ENCODE measurements around the gene RFPL2.

Gene RFPL2

DNA sequence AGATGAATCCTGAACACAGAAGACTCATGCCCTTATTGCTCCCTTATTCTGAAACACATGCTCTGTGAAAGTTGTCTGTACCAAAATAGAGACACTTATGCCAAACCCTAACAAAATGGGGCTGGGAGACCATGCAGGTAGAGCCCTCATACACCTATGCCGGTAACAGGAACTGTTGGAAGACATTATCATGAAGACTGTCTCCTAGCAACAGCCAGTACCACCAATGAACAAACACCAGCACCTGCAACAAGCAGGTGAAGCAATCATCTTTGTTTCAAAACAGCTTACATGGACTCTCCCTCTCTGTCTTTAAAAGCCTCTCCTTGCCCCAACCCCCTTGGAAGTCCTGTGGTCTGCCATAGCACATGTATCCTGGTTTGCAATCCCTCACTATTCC lies 33.0 kb upstream of the RFPL2 start:
- TF ChIP-seq, protein P1, sequence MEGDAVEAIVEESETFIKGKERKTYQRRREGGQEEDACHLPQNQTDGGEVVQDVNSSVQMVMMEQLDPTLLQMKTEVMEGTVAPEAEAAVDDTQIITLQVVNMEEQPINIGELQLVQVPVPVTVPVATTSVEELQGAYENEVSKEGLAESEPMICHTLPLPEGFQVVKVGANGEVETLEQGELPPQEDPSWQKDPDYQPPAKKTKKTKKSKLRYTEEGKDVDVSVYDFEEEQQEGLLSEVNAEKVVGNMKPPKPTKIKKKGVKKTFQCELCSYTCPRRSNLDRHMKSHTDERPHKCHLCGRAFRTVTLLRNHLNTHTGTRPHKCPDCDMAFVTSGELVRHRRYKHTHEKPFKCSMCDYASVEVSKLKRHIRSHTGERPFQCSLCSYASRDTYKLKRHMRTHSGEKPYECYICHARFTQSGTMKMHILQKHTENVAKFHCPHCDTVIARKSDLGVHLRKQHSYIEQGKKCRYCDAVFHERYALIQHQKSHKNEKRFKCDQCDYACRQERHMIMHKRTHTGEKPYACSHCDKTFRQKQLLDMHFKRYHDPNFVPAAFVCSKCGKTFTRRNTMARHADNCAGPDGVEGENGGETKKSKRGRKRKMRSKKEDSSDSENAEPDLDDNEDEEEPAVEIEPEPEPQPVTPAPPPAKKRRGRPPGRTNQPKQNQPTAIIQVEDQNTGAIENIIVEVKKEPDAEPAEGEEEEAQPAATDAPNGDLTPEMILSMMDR (conservative IDR thresholded peaks at IDR 0.05; ENCODE audit: low read depth, low read length) = no peak
- H3K4me3 ChIP-seq (ENCODE audit: low read length) = no peak overlapping the region
- DNase-seq (ENCODE audit: low read depth) = no peak

DNA sequence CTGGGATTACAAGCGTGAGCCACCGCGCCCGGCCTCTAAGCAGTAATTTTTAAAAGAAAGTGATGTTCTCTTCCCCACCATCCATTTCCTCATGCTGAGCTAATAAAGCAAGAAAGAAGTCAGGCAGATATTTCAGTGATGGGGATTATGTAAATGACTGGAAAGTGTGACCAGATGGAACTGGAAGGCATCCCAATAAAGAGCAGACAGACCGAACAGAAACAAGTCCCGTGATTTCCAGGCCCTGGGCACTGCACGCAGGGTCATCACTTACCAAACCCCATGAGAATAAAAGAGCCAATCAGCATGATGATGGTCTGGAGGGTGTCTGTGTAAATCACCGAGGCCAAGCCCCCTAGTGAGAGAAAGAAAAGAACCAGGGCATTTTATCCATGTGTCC lies 32.1 kb upstream of the RFPL2 start:
- no peak for DNase-seq (ENCODE audit: low read depth)
- TF ChIP-seq, protein P1 (conservative IDR thresholded peaks at IDR 0.05; ENCODE audit: low read depth, low read length) = no peak

DNA sequence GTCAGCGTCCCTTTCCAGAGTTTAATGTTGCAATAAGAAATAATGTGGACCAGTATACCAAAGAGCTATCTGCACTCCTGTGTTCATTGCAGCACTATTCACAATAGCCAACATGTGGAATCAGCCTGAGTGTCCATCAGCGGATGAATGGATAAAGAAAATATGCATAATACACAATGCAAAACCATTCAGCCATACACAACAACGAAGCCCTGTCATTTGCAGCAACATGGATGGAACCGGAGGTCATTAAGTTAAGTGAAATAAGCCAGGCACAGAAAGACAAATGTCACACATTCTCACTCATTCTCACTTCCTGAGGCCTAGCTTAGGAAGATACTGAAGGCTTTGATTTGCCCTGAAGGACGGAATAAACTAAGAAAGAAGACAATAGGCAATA lies 28.2 kb upstream of the RFPL2 start:
- no peak for DNase-seq (ENCODE audit: low read depth)
- TF ChIP-seq, protein P1 (conservative IDR thresholded peaks at IDR 0.05; ENCODE audit: low read depth, low read length) = no peak
- no peak overlapping the region for H3K4me3 ChIP-seq (ENCODE audit: low read length)

More for the DNA sequence above, 32.1 kb upstream of the RFPL2 start:
- no peak overlapping the region for H3K4me3 ChIP-seq (ENCODE audit: low read length)

DNA sequence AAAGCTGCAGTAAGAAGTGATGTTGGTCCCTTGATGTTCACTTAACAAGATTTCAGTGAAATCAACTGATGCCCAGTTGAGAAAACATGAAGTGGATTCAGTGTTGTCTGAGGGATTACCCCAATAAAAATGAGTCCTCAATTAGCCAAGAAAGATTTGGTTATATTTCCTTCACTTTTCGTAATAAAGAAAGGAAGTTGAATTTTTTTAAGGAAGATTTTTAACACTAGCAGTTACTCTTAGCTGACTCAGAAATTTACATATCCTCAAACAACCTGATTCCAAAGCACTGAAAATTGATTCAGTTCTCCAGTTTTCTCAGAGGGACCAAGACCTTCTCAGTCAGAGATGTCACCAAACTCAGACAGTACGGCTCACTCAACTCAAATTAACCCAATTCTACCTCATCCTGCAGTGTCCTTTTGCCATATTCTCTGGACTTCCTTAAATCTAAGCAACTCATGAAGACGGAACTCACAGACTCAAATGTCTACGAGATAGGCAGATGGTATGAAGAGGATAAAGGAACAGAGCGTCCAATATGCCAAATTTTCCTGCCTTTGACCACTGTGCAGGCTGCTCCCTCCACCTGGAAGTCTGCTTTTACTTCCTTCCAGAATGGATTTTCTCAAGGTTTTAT lies 27.4 kb upstream of the RFPL2 start:
- TF ChIP-seq, protein P1 (conservative IDR thresholded peaks at IDR 0.05; ENCODE audit: low read depth, low read length) = no peak
- no peak overlapping the region for H3K4me3 ChIP-seq (ENCODE audit: low read length)
- DNase-seq (ENCODE audit: low read depth) = no peak

DNA sequence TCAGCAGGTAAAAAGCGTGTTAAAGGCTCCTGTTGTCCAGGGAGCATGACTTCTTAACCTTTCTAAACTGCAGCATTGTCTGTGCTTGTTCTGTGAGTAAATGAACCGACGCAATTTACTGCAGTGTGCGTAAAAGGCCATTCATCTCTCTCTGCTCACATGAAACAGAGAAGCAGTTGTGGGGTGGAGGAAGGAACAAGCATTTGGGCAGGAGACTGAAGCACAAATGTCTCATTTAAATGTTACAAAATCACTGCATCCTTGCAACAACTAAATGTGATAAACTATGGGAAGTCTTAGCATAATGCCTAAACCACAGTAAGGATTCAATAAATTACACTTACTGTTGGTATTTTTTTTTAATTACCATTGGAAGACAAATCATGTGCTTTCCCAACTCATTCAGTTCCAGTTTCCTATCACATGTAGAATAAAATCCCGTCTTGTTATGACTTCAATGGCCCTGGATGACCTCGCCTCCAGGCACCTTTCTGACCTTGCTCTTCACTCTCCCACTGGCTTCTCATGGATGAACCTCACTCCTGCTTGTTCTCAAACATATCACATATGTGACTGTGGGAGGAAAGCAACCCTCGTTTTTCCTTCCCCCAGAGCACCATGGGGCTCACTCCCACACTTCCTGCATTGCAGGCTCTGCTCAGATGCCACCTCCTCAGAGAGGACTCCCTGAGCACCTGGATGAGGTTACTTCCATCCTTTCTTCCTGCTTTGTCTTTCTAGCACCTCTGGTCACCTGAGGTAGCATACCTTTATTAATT lies 21.6 kb upstream of the RFPL2 start:
- TF ChIP-seq, protein P1 (conservative IDR thresholded peaks at IDR 0.05; ENCODE audit: low read depth, low read length) = no peak
- no peak overlapping the region for H3K4me3 ChIP-seq (ENCODE audit: low read length)
- no peak for DNase-seq (ENCODE audit: low read depth)

DNA sequence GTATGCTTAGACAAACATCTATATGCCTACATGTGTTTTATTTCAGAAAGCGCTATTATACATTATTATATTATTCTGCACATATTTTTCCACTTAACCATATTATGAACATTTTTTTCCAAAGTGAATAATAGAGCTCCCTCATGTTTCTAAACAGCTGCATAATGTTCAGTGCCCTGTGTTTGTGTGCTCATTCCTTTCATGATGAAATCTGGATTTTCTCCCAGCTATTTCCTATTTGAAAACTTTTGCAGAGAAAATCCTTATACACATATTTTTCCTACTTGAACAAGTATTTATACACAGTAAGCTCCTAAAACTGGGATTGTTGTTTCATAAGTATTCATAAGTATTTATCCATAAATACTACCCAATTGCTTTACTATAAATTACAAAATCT lies 18.1 kb upstream of the RFPL2 start:
- TF ChIP-seq, protein P1 (conservative IDR thresholded peaks at IDR 0.05; ENCODE audit: low read depth, low read length) = no peak
- no peak overlapping the region for H3K4me3 ChIP-seq (ENCODE audit: low read length)
- DNase-seq (ENCODE audit: low read depth) = no peak

DNA sequence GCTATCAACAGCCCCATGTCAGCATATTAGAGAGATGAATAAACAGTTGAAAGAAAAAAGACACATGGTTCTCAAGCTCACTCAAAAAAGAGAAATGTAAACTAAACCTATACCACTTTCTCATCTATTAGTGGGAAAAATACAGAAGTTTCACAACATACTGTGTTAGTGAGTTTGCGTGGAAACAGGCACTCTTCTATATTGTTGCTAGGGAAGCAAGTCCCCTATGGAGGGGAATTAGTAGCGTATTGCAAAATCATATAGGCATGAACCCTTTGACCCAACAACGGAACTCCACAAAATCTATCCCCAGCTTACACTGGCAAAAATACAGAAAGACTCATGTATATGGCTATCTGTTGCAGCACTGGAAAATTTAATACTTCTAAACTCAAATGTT lies 14.2 kb upstream of the RFPL2 start:
- DNase-seq (ENCODE audit: low read depth) = no peak
- no peak overlapping the region for H3K4me3 ChIP-seq (ENCODE audit: low read length)
- TF ChIP-seq, protein P1 (conservative IDR thresholded peaks at IDR 0.05; ENCODE audit: low read depth, low read length) = no peak
